Smooth muscle cell (in vitro differentiated cells): ENCODE data around the gene BTBD6. TPM values are rescaled to one million over a fixed set of nuclear protein-coding genes. Genes with fewer than 3 reads are reported as not detected.

Experiments used
- DNase-seq: peaks from one replicate; lab custom pipeline; 2025; ENCODE audit not compliant: unreplicated experiment; lab: John Stamatoyannopoulos, UW
- H2AFZ ChIP-seq: fragments of 200-600 bp; sonication (generic); 2 replicates; pipeline ENCODE4 v1.6.0; 2016; ENCODE audit warnings: antibody characterized with exemption, low read depth, mild to moderate bottlenecking
- H3F3A ChIP-seq: fragments of 200-600 bp; sonication (generic); 2 replicates; pipeline ENCODE4 v1.6.0; 2017; ENCODE audit warnings: antibody characterized with exemption, low read depth
- H3K27ac ChIP-seq: fragments of 200-600 bp; sonication (generic); 2 replicates; pipeline ENCODE4 v1.5.1; 2016; ENCODE audit warnings: low read depth, mild to moderate bottlenecking
- H3K27me3 ChIP-seq: fragments of 200-600 bp; sonication (generic); 2 replicates; pipeline ENCODE4 v1.6.1; 2016; ENCODE audit warnings: low read depth, mild to moderate bottlenecking
- H3K36me3 ChIP-seq: fragments of 200-600 bp; sonication (generic); 2 replicates; pipeline ENCODE4 v1.5.1; 2016; ENCODE audit warnings: low read depth
- H3K4me1 ChIP-seq: fragments of 200-600 bp; sonication (generic); 2 replicates; pipeline ENCODE4 v1.5.1; 2016; ENCODE audit warnings: low read depth
- H3K4me2 ChIP-seq: fragments of 200-600 bp; sonication (generic); 2 replicates; pipeline ENCODE4 v1.6.0; 2016; ENCODE audit warnings: mild to moderate bottlenecking
- H3K4me3 ChIP-seq: fragments of 200-600 bp; sonication (generic); 2 replicates; pipeline ENCODE4 v1.5.1; 2016; ENCODE audit warnings: mild to moderate bottlenecking
- H3K79me2 ChIP-seq: fragments of 200-600 bp; sonication (generic); 2 replicates; pipeline ENCODE4 v1.6.0; 2016; ENCODE audit warnings: low read depth, mild to moderate bottlenecking
- H3K9ac ChIP-seq: fragments of 200-600 bp; sonication (generic); 2 replicates; pipeline ENCODE4 v1.6.0; 2016; ENCODE audit warnings: low read depth
- H3K9me3 ChIP-seq: fragments of 200-600 bp; sonication (generic); replicated peaks from 2 replicates; pipeline ENCODE4 v1.5.1; 2016; ENCODE audit warnings: low read depth
- H4K20me1 ChIP-seq: fragments of 200-600 bp; sonication (generic); 2 replicates; pipeline ENCODE4 v1.6.0; 2016; ENCODE audit warnings: low read depth
- WGBS: methylation state at CpG from one replicate; pipeline ENCODE4 v1.1.7; 2016; ENCODE audit warnings: low lambda C conversion rate; 5-methylcytosine and 5-hydroxymethylcytosine counted together
- polyA plus RNA-seq: library from polyadenylated mRNA; unstranded; fragments of >200 nt; fragmentation: Nextera tagmentation; extraction: Ambion mirVana; gene quantifications from 2 replicates; pipeline ENCODE4 v1.2.1, GENCODE V29; 2016
- total RNA-seq: library from RNA; depleted of rRNA; stranded (reverse); fragments of >200 nt; gene quantifications from 2 replicates; pipeline ENCODE4 v1.2.3, GENCODE V29; 2014
- TF ChIP-seq, protein P1 (sequence below): fragments of 200-600 bp; sonication (generic); IDR thresholded peaks from 2 replicates; pipeline ENCODE4 v1.5.1; 2017; ENCODE audit warnings: borderline replicate concordance, mild to moderate bottlenecking, antibody characterized with exemption; ENCODE audit not compliant: insufficient read depth, poor library complexity, severe bottlenecking

BTBD6 gene
- total and polyA plus RNA-seq, 2 experiments from 2014 or later, result 27.0 to 40.3 TPM

DNA sequence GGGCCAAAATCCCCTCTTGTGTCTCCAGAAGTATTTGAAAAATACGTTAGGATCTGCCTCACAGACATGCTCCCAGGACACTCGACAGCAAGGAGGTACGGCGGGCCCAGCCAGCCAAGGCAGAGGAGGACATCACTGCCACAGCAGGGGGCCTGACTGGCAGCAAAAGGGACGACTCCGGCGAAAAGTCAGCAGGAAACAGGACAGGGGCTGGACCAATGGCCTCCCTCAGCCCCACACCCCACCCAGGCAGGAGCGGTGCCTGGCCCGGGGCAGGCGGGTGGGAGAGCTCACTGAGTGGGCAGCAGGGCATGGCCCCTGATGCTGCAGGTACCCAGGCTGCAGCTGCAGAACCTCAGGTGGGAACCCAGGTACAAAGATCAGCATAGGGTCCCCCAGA is 34.7 kb downstream of the BTBD6 start:
- no peak overlapping the region for H3K9ac ChIP-seq
- 64% methylated on average over 10 of the region's 10 CpGs for WGBS
- no peaks in the 10 kb centered on the region for H3K4me1 ChIP-seq
- H3F3A ChIP-seq, result no peaks in the 10 kb centered on the region
- TF ChIP-seq, protein P1, sequence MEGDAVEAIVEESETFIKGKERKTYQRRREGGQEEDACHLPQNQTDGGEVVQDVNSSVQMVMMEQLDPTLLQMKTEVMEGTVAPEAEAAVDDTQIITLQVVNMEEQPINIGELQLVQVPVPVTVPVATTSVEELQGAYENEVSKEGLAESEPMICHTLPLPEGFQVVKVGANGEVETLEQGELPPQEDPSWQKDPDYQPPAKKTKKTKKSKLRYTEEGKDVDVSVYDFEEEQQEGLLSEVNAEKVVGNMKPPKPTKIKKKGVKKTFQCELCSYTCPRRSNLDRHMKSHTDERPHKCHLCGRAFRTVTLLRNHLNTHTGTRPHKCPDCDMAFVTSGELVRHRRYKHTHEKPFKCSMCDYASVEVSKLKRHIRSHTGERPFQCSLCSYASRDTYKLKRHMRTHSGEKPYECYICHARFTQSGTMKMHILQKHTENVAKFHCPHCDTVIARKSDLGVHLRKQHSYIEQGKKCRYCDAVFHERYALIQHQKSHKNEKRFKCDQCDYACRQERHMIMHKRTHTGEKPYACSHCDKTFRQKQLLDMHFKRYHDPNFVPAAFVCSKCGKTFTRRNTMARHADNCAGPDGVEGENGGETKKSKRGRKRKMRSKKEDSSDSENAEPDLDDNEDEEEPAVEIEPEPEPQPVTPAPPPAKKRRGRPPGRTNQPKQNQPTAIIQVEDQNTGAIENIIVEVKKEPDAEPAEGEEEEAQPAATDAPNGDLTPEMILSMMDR, result no peak
- no peak overlapping the region for H3K27ac ChIP-seq
- H3K36me3 ChIP-seq, result no peaks in the 10 kb centered on the region
- no peaks in the 10 kb centered on the region for H3K27me3 ChIP-seq
- H3K4me3 ChIP-seq, result no peak overlapping the region
- no peak overlapping the region for H2AFZ ChIP-seq
- peaks cover 84% of the 10 kb centered on the region for H4K20me1 ChIP-seq
- peaks cover 19% of the 10 kb centered on the region for H3K79me2 ChIP-seq
- no peak for DNase-seq
- H3K4me2 ChIP-seq, result no peak overlapping the region
- H3K9me3 ChIP-seq, result no peaks in the 10 kb centered on the region

DNA sequence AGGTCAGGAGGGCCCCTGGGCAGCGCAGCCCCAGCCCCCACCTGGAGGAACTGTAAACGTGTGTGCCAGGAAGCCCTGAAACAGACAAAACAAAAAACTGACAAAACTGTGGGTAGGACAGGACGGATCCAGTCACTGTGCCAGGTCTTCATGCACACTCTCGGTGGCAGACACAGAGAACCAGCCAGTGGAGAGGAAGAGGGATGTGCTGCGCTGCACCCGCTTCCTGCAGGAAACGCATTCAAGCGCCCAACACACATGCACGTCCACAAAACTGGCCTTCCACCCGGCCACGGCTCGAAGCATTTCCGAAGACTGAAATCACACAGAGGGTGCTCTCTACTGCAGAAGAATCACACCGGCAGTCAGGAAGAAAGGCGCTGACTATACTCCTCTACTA is 35.6 kb downstream of the BTBD6 start:
- H3K9me3 ChIP-seq, result no peaks in the 10 kb centered on the region

DNA sequence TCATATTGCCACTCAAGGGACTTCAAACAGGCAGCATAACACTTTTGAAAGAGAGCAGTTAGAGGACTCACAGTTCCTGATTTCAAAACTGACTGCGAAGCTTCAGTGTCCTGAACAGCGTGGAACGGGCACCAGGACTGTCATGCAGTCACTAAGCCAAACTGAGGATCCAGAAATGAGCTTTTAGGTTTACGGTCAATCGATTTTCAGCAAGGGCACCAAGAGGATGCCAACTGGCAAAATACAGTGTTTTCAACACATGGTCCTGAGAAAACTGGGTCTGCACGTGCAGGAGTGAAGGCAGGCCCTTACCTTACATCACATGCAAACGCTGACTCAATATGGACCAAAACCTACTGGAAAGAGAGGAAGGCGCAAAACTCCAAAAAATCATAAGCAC is 36.8 kb downstream of the BTBD6 start:
- Histone ChIP-seq H3K27ac (no peak overlapping the region), H3K4me2 (no peak overlapping the region), H4K20me1 (peaks cover 86% of the 10 kb centered on the region), H3K4me3 (no peak overlapping the region), H3F3A (no peaks in the 10 kb centered on the region), H3K4me1 (no peaks in the 10 kb centered on the region), H3K36me3 (no peaks in the 10 kb centered on the region), H3K27me3 (no peaks in the 10 kb centered on the region), H3K9me3 (no peaks in the 10 kb centered on the region), H2AFZ (no peak overlapping the region), H3K79me2 (peaks cover 18% of the 10 kb centered on the region), H3K9ac (no peak overlapping the region)
- DNase-seq, result no peak
- 96% methylated on average over 8 of the region's 8 CpGs for WGBS
- TF ChIP-seq, protein P1, result no peak

More for the DNA sequence above, 35.6 kb downstream of the BTBD6 start:
- Histone ChIP-seq H3K4me3 (no peak overlapping the region), H3K27me3 (no peaks in the 10 kb centered on the region), H2AFZ (no peak overlapping the region), H3K79me2 (peaks cover 11% of the 10 kb centered on the region), H3K9ac (no peak overlapping the region), H3K4me2 (no peak overlapping the region), H3F3A (no peaks in the 10 kb centered on the region), H3K27ac (no peak overlapping the region), H3K4me1 (no peaks in the 10 kb centered on the region), H4K20me1 (peaks cover 86% of the 10 kb centered on the region), H3K36me3 (no peaks in the 10 kb centered on the region)
- TF ChIP-seq, protein P1, result no peak
- no peak for DNase-seq
- 88% methylated on average over 15 of the region's 15 CpGs for WGBS

DNA sequence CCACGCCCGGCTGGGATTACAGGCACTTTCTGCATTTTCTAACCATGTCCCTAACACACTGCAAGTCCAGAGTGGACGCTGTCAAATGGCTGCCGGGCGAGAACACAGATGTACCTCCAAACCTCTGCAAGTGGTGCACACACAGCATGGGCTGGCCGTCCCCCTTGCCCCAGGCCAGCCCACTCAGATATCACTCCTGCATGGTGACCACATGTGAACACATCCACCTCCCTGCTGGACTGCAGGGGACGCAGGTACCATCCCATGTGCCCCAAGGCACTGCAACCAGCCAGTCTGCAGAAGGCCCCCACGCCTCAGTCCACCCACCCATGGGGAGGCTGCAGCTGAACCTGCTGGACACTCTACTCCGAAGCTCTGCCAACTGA is 38.4 kb downstream of the BTBD6 start:
- DNase-seq, result no peak
- Histone ChIP-seq H2AFZ (no peak overlapping the region), H4K20me1 (peaks cover 88% of the 10 kb centered on the region), H3K9ac (no peak overlapping the region), H3F3A (no peaks in the 10 kb centered on the region), H3K9me3 (no peaks in the 10 kb centered on the region), H3K79me2 (peaks cover 30% of the 10 kb centered on the region), H3K27ac (no peak overlapping the region), H3K4me1 (no peaks in the 10 kb centered on the region), H3K27me3 (no peaks in the 10 kb centered on the region), H3K4me3 (no peak overlapping the region), H3K36me3 (no peaks in the 10 kb centered on the region), H3K4me2 (no peak overlapping the region)
- 98% methylated on average over 9 of the region's 9 CpGs for WGBS
- TF ChIP-seq, protein P1, result no peak
